Liver (tissue), 9 donors: ENCODE measurements around the gene ZNF335. TPM values are rescaled to one million over a fixed set of nuclear protein-coding genes. Genes with fewer than 3 reads are reported as not detected.

Experiments used
- DNase-seq: peaks from one replicate; pipeline ENCODE4 v3.0.0-alpha.2; 2017; ENCODE audit warnings: low spot score
- H3K27ac ChIP-seq, 2 donors: one replicate each; pipeline ENCODE4 v1.7.0; 2013; ENCODE audit warnings: inconsistent platforms in 2 of 2, low read length in 2 of 2, control low read depth in 1 of 2, low read depth in 1 of 2, mild to moderate bottlenecking in 1 of 2
- H3K27me3 ChIP-seq, 4 donors: one replicate each; pipeline versions ENCODE4 v1.6.1 to v1.7.0; 2013; ENCODE audit warnings: low read length in 3 of 4, inconsistent platforms in 1 of 4, mild to moderate bottlenecking in 1 of 4, moderate library complexity in 1 of 4; ENCODE audit not compliant: control insufficient read depth in 4 of 4, insufficient read depth in 4 of 4
- H3K36me3 ChIP-seq, 4 donors: one replicate each; pipeline versions ENCODE4 v1.6.1 to v1.7.0; 2013; ENCODE audit warnings: low read length in 3 of 4, mild to moderate bottlenecking in 3 of 4, low read depth in 1 of 4, moderate library complexity in 1 of 4; ENCODE audit not compliant: control insufficient read depth in 4 of 4, insufficient read depth in 3 of 4
- H3K4me1 ChIP-seq, 4 donors: one replicate each; pipeline versions ENCODE4 v1.6.1 to v1.7.0; 2013; ENCODE audit warnings: low read length in 3 of 4, mild to moderate bottlenecking in 3 of 4, moderate library complexity in 1 of 4; ENCODE audit not compliant: control insufficient read depth in 4 of 4, insufficient read depth in 4 of 4
- H3K4me3 ChIP-seq, 3 donors: one replicate each; pipeline versions ENCODE4 v1.6.1 to v1.7.0; 2013; ENCODE audit warnings: low read length in 3 of 3, control low read depth in 1 of 3, low read depth in 1 of 3, mild to moderate bottlenecking in 1 of 3
- H3K9ac ChIP-seq, 2 donors: one replicate each; pipeline ENCODE4 v1.7.0; 2013; ENCODE audit warnings: low read length in 2 of 2, mild to moderate bottlenecking in 2 of 2, moderate library complexity in 2 of 2, control low read depth in 1 of 2, low read depth in 1 of 2
- H3K9me3 ChIP-seq, 4 donors: one replicate each; pipeline versions ENCODE4 v1.6.1 to v1.7.0; 2013; ENCODE audit warnings: low read length in 3 of 4; ENCODE audit not compliant: control insufficient read depth in 4 of 4
- ATF3 ChIP-seq: IDR thresholded peaks from 2 replicates; pipeline ENCODE4 v1.6.1; 2016; ENCODE audit warnings: antibody characterized with exemption
- CTCF ChIP-seq: fragments of 150-350 bp; IDR thresholded peaks from 2 replicates; pipeline ENCODE4 v1.5.1; 2017; ENCODE audit warnings: improper control_type of control experiment, low read depth, low read length; ENCODE audit not compliant: missing input control
- EGR1 ChIP-seq, 2 donors: IDR thresholded peaks; 2 replicates each; pipeline ENCODE4 v1.6.1; 2016 to 2018; ENCODE audit warnings: antibody characterized with exemption in 2 of 2, low read depth in 2 of 2
- FOXA1 ChIP-seq: IDR thresholded peaks from 2 replicates; pipeline ENCODE4 v1.6.1; 2016; ENCODE audit warnings: antibody characterized with exemption
- FOXA2 ChIP-seq: IDR thresholded peaks from 2 replicates; pipeline ENCODE4 v1.6.1; 2016; ENCODE audit warnings: antibody characterized with exemption
- GABPA ChIP-seq, 2 donors: IDR thresholded peaks in 1 of 2; conservative IDR thresholded peaks in 1 of 2; 2 replicates each; pipeline ENCODE4 v1.6.1; 2016; ENCODE audit warnings: antibody characterized with exemption in 2 of 2, mild to moderate bottlenecking in 1 of 2, moderate library complexity in 1 of 2
- HNF4A ChIP-seq, 2 donors: conservative IDR thresholded peaks; 2 replicates each; pipeline ENCODE4 v1.6.1; 2016; ENCODE audit warnings: antibody characterized with exemption in 2 of 2, mild to moderate bottlenecking in 2 of 2
- HNF4G ChIP-seq: IDR thresholded peaks from 2 replicates; pipeline ENCODE4 v1.6.1; 2016; ENCODE audit warnings: antibody characterized with exemption
- JUND ChIP-seq, 2 donors: IDR thresholded peaks; 2 replicates each; pipeline ENCODE4 v1.6.1; 2016; ENCODE audit warnings: antibody characterized with exemption in 2 of 2
- MAX ChIP-seq: IDR thresholded peaks from 2 replicates; pipeline ENCODE4 v1.6.1; 2016; ENCODE audit warnings: antibody characterized with exemption
- NR2F2 ChIP-seq: IDR thresholded peaks from 2 replicates; pipeline ENCODE4 v1.6.1; 2016; ENCODE audit warnings: antibody characterized with exemption
- RAD21 ChIP-seq, 2 donors: IDR thresholded peaks; 2 replicates each; pipeline ENCODE4 v1.6.1; 2016; ENCODE audit warnings: antibody characterized with exemption in 2 of 2, mild to moderate bottlenecking in 2 of 2
- REST ChIP-seq: IDR thresholded peaks from 2 replicates; pipeline ENCODE4 v1.6.1; 2016; ENCODE audit warnings: antibody characterized with exemption, mild to moderate bottlenecking
- RXRA ChIP-seq, 2 donors: IDR thresholded peaks; 2 replicates each; pipeline ENCODE4 v1.6.1; 2017 to 2018; ENCODE audit warnings: antibody characterized with exemption in 2 of 2, mild to moderate bottlenecking in 1 of 2
- SP1 ChIP-seq: IDR thresholded peaks from 2 replicates; pipeline ENCODE4 v1.6.1; 2018; ENCODE audit warnings: antibody characterized with exemption, mild to moderate bottlenecking
- TAF1 ChIP-seq: conservative IDR thresholded peaks from 2 replicates; pipeline ENCODE4 v1.6.1; 2016; ENCODE audit warnings: antibody characterized with exemption, mild to moderate bottlenecking
- YY1 ChIP-seq: IDR thresholded peaks from 2 replicates; pipeline ENCODE4 v1.6.1; 2016; ENCODE audit warnings: antibody characterized with exemption, mild to moderate bottlenecking
- ZBTB33 ChIP-seq: IDR thresholded peaks from 2 replicates; pipeline ENCODE4 v1.6.1; 2016; ENCODE audit warnings: antibody characterized with exemption
- WGBS: extraction: QIAGEN DNeasy Blood & Tissue Kit; methylation state at CpG from one replicate; pipeline ENCODE4 v1.1.7; 2013; 5-methylcytosine and 5-hydroxymethylcytosine counted together
- polyA plus RNA-seq, 2 donors: library from polyadenylated mRNA; stranded (reverse) in 1 of 2; unstranded in 1 of 2; fragments of 200-250 nt in 1 of 2; fragments of >200 nt in 1 of 2; fragmentation: Nextera tagmentation in 1 of 2; extraction: Ambion mirVana in 1 of 2; gene quantifications; one replicate each; pipeline versions ENCODE4 v1.2.1 to v1.2.3, GENCODE V29; 2013 to 2015
- total RNA-seq, 2 donors: library from RNA; depleted of rRNA; stranded (reverse); fragments of >200 nt; gene quantifications; one replicate each; pipeline ENCODE4 v1.2.3, GENCODE V29; 2014
- donor health status: healthy.
- donor health status: healthy.
- donor health status: healthy.
- donor health status: healthy.
- donor health status: healthy.

The ZNF335 gene
- total and polyA plus RNA-seq, 4 donors = 3.0 to 14.6 (median 6.6) TPM

- DNase-seq = no peak
- Histone ChIP-seq H3K4me3 (no peak overlapping the region), H3K27ac (no peak overlapping the region), H3K9me3 (no peaks in the 10 kb centered on the region), H3K27me3 (no peaks in the 10 kb centered on the region), H3K36me3 (peaks cover 13 to 67% (median 43%) of the 10 kb centered on the region in 4 donors), H3K9ac (no peak overlapping the region), H3K4me1 (no peaks in the 10 kb centered on the region)
- no peak for TF ChIP-seq ZBTB33
- TF ChIP-seq RAD21 (IDR thresholded peaks at IDR 0.05) = no peak
- no peak for TF ChIP-seq EGR1 (IDR thresholded peaks at IDR 0.05; ENCODE audit: low read depth in 2 of 2)
- no peak for TF ChIP-seq HNF4A (conservative IDR thresholded peaks at IDR 0.05)
- TF ChIP-seq TAF1 = no peak
- TF ChIP-seq HNF4G = no peak
- TF ChIP-seq RXRA (IDR thresholded peaks at IDR 0.05) = no peak
- no peak for TF ChIP-seq REST
- no peak for TF ChIP-seq JUND (IDR thresholded peaks at IDR 0.05)
- TF ChIP-seq CTCF = no peak
- TF ChIP-seq FOXA2 = no peak
- TF ChIP-seq ATF3 = no peak
- TF ChIP-seq FOXA1 = no peak
- no peak for TF ChIP-seq GABPA (IDR thresholded peaks at IDR 0.05 in 1 of 2, conservative IDR thresholded peaks at IDR 0.05 in 1 of 2)
- no peak for TF ChIP-seq NR2F2
- no peak for TF ChIP-seq YY1
- TF ChIP-seq MAX = no peak
- no peak for TF ChIP-seq SP1
- over 99% methylated on average over 4 of the region's 4 CpGs for WGBS
Observed at GRCh38 chr20:45958593-45958992, 13.4 kb downstream of the ZNF335 start.
